HepG2 (cell line): ENCODE data around the gene IL13. TPM values are rescaled to one million over a fixed set of nuclear protein-coding genes. Genes with fewer than 3 reads are reported as not detected.

Source experiments
- ATAC-seq: fragments of 200-7000 bp; cut with Tn5 transposase; 3 replicates; pipeline ENCODE4 v1.9.1; 2020; ENCODE audit warnings: mild to moderate bottlenecking, moderate library complexity
- BruUV-seq: library from RNA; stranded (reverse); fragments of 400-500 nt; replicated peaks from 2 replicates; lab custom pipeline; 2021; lab: Mats Ljungman, UMichigan
- CTCF ChIA-PET: fragments of 300-600 bp; formaldehyde crosslinking; extraction: SDS; loops from one replicate; lab custom pipeline; 2021; ENCODE audit warnings: low total read pairs, inconsistent platforms, low intra/inter-chr PET ratio; lab: Yijun Ruan, JAX
- POLR2A ChIA-PET: fragments of 350-600 bp; sonication (Branson Sonifier 250); formaldehyde crosslinking; loops from one replicate; lab custom pipeline; 2020; ENCODE audit warnings: antibody characterized with exemption, inconsistent platforms; lab: Yijun Ruan, JAX
- DNase-seq: peaks from one replicate; pipeline ENCODE4 v3.0.0-alpha.2; 2015; ENCODE audit warnings: low spot score
- FAIRE-seq: peaks from 3 replicates; lab custom pipeline; 2011; peaks lifted over from hg19 to GRCh38; lab: Jason Lieb, UNC
- H2AFZ ChIP-seq: one replicate; pipeline ENCODE4 v1.6.1; 2011; ENCODE audit warnings: low read length, inconsistent platforms
- H3K27ac ChIP-seq: fragments of 300-600 bp; 3 replicates; pipeline ENCODE4 v1.8.0; 2011; ENCODE audit warnings: mixed run types, mild to moderate bottlenecking, mixed read lengths, low read length, inconsistent platforms; ENCODE audit not compliant: insufficient read depth; ENCODE audit errors: extremely low read length
- H3K27me3 ChIP-seq, 2 experiments: fragments of 200-600 bp in 1 of 2; 2 replicates in 1 of 2; 3 replicates in 1 of 2; pipeline versions ENCODE4 v1.6.0 to v1.8.0; 2011; ENCODE audit warnings: low read length in 2 of 2, mild to moderate bottlenecking in 2 of 2, moderate library complexity in 2 of 2, inconsistent platforms in 1 of 2; ENCODE audit not compliant: insufficient read depth in 2 of 2, control insufficient read depth in 1 of 2
- H3K36me3 ChIP-seq, 2 experiments: fragments of 200-600 bp in 1 of 2; replicated peaks in 1 of 2; 2 replicates in 1 of 2; 3 replicates in 1 of 2; pipeline versions ENCODE4 v1.5.1 to v1.8.0; 2011; ENCODE audit warnings: low read length in 2 of 2, inconsistent platforms in 1 of 2; ENCODE audit not compliant: insufficient read depth in 2 of 2, control insufficient read depth in 1 of 2
- H3K4me1 ChIP-seq: 2 replicates; pipeline ENCODE4 v1.5.1; 2012; ENCODE audit warnings: low read length, inconsistent platforms; ENCODE audit not compliant: insufficient read depth
- H3K4me2 ChIP-seq: 2 replicates; pipeline ENCODE4 v1.6.0; 2011; ENCODE audit warnings: low read depth, low read length, inconsistent platforms
- H3K4me3 ChIP-seq, 3 experiments: fragments of 200-600 bp in 1 of 3; sonication (generic), shearing (Covaris generic) in 1 of 3; replicated peaks in 1 of 3; 2 replicates each; pipeline ENCODE4 v1.5.1; 2011 to 2016; ENCODE audit warnings: low read length in 3 of 3, inconsistent platforms in 2 of 3, low read depth in 2 of 3, mild to moderate bottlenecking in 2 of 3, control low read depth in 1 of 3, mixed read lengths in 1 of 3; ENCODE audit not compliant: insufficient read depth in 1 of 3
- H3K79me2 ChIP-seq: one replicate; pipeline ENCODE4 v1.6.1; 2011; ENCODE audit warnings: low read length, inconsistent platforms; ENCODE audit not compliant: insufficient read depth
- H3K9ac ChIP-seq: 2 replicates; pipeline ENCODE4 v1.6.0; 2011; ENCODE audit warnings: mild to moderate bottlenecking, low read depth, low read length, inconsistent platforms; ENCODE audit not compliant: insufficient read depth
- H3K9me3 ChIP-seq: 2 replicates; pipeline ENCODE4 v1.5.1; 2012; ENCODE audit warnings: mild to moderate bottlenecking, low read length
- H4K20me1 ChIP-seq: 2 replicates; pipeline ENCODE4 v1.6.0; 2011; ENCODE audit warnings: inconsistent platforms, mild to moderate bottlenecking, low read length, moderate library complexity; ENCODE audit not compliant: insufficient read depth
- MIXL1 ChIP-seq: IDR thresholded peaks from 2 replicates; pipeline ENCODE4 v1.6.1; 2016
- POLR2A ChIP-seq, 2 experiments: IDR thresholded peaks; 2 replicates each; pipeline ENCODE4 v1.6.1; 2011; ENCODE audit warnings: low read depth in 2 of 2, low read length in 2 of 2, mild to moderate bottlenecking in 1 of 2, moderate library complexity in 1 of 2; ENCODE audit not compliant: insufficient read depth in 1 of 2
- TRIM22 ChIP-seq: fragments of 450-650 bp; IDR thresholded peaks from 2 replicates; pipeline ENCODE4 v1.6.1; 2017
- XRCC5 ChIP-seq: fragments of 200-400 bp; formaldehyde crosslinking; optimal IDR thresholded peaks from 2 replicates; pipeline ENCODE3; 2017; ENCODE audit warnings: mild to moderate bottlenecking, low read length
- ZNF441 ChIP-seq: sonication (generic); formaldehyde crosslinking; IDR thresholded peaks from 2 replicates; pipeline ENCODE4 v1.7.0; 2021; ENCODE audit warnings: missing genetic modification reagents, borderline replicate concordance
- ZUFSP ChIP-seq: sonication (generic); formaldehyde crosslinking; IDR thresholded peaks from 2 replicates; pipeline ENCODE4 v1.9.0; 2021; ENCODE audit warnings: missing genetic modification reagents, mild to moderate bottlenecking, borderline replicate concordance
- WGBS: methylation state at CpG from one replicate; pipeline ENCODE4 v1.1.6; 2017; ENCODE audit warnings: low lambda C conversion rate; 5-methylcytosine and 5-hydroxymethylcytosine counted together
- in situ Hi-C: cut with HindIII; loops from 2 replicates; pipeline ENCODE4 v1.10.0; 2017; ENCODE audit warnings: low pct_unique_long_range_greater_than_20kb; ENCODE audit not compliant: extremely low pct_ligation_motif_present
- intact Hi-C: fragments of 100-400 bp; cut with micrococcal nuclease; formaldehyde crosslinking; loops from one replicate; pipeline ENCODE4 v1.10.0; 2022; ENCODE audit not compliant: unreplicated experiment
- polyA plus RNA-seq, 8 experiments: library from polyadenylated mRNA; depleted of rRNA in 3 of 8; stranded (reverse) in 7 of 8; unstranded in 1 of 8; fragments of >200 nt; fragmentation: Illumina TruSeq in 4 of 8; extraction: Trizol in 4 of 8; gene quantifications; 2 replicates each; pipeline versions ENCODE4 v1.2.1 to v1.2.3, GENCODE V29; 2011 to 2016; ENCODE audit warnings: low read depth in 4 of 8, missing spikeins in 1 of 8, mixed read lengths in 1 of 8; ENCODE audit not compliant: insufficient read depth in 1 of 8
- total RNA-seq, 5 experiments: library from RNA; depleted of rRNA; stranded (reverse); fragments of >200 nt; fragmentation: Illumina TruSeq; extraction: Trizol; gene quantifications; 2 replicates each; pipeline ENCODE4 v1.2.3, GENCODE V29; 2016; ENCODE audit warnings: low read depth in 1 of 5
- TF ChIP-seq, protein P1 (sequence below), 2 experiments: sonication (generic) in 1 of 2; formaldehyde crosslinking in 1 of 2; IDR thresholded peaks; 2 replicates each; pipeline versions ENCODE4 v1.4.0 to v1.6.1; 2018 to 2020; ENCODE audit warnings: missing genetic modification reagents in 2 of 2, borderline replicate concordance in 1 of 2, low read depth in 1 of 2, mild to moderate bottlenecking in 1 of 2, missing biosample characterization in 1 of 2

Gene IL13
- total and polyA plus RNA-seq, 2 of the 13 experiments (the other 11 are each of a cell fraction or from before 2014, with no cell fraction given) = 0.05 TPM; not detected in 1

- Histone ChIP-seq H4K20me1 (no peaks in the 10 kb centered on the region), H3K27me3 (peaks cover 1 to 5% of the 10 kb centered on the region in 2 experiments; a peak in 2 of 5 replicates), H3K4me1 (peaks cover 35% of the 10 kb centered on the region), H3K9ac (no peak overlapping the region), H3K9me3 (no peaks in the 10 kb centered on the region), H2AFZ (no peak overlapping the region)
- in situ Hi-C loops = loop anchor here (25.0 kb wide), 1 partner anchor 270 kb away; no protein-coding TSS in a partner anchor
- no TSS peak for BruUV-seq
- ATAC-seq (no peak), FAIRE-seq (no peak), DNase-seq (no peak)
- ChIA-PET POLR2A (no interaction called here), CTCF (no interaction called here)
- 66% methylated on average over 12 of the region's 12 CpGs for WGBS
- TF ChIP-seq TRIM22 (no peak), POLR2A (IDR thresholded peaks at IDR 0.05; ENCODE audit: insufficient read depth in 1 of 2, low read depth in 2 of 2, low read length in 2 of 2) (no peak), MIXL1 (no peak), ZUFSP (CRISPR knock-in tag) (no peak), ZNF441 (CRISPR knock-in tag) (no peak), XRCC5 (no peak)
- TF ChIP-seq, protein P1, sequence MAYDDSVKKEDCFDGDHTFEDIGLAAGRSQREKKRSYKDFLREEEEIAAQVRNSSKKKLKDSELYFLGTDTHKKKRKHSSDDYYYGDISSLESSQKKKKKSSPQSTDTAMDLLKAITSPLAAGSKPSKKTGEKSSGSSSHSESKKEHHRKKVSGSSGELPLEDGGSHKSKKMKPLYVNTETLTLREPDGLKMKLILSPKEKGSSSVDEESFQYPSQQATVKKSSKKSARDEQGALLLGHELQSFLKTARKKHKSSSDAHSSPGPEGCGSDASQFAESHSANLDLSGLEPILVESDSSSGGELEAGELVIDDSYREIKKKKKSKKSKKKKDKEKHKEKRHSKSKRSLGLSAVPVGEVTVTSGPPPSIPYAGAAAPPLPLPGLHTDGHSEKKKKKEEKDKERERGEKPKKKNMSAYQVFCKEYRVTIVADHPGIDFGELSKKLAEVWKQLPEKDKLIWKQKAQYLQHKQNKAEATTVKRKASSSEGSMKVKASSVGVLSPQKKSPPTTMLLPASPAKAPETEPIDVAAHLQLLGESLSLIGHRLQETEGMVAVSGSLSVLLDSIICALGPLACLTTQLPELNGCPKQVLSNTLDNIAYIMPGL (CRISPR knock-in tag; IDR thresholded peaks at IDR 0.05; ENCODE audit: borderline replicate concordance in 1 of 2, low read depth in 1 of 2) = no peak
- TF ChIP-seq, all 625 proteins: peak for 0
- Histone ChIP-seq H3K36me3 (no peaks in the 10 kb centered on the region), H3K4me3 (no peak overlapping the region), H3K4me2 (no peak overlapping the region), H3K79me2 (no peaks in the 10 kb centered on the region), H3K27ac (no peak overlapping the region)
- intact Hi-C loops = no loop called here
Measured at GRCh38 chr5:132656774-132657355, 1.1 kb upstream of the IL13 start.
